GM13977 (cell line): Measurements from ENCODE around the gene MARVELD1.

Experiments
- DNase-seq: peaks from one replicate; pipeline ENCODE4 v3.0.0; 2012; ENCODE audit warnings: low spot score
- in situ Hi-C: fragments of 300-500 bp; cut with MboI; formaldehyde crosslinking; loops from one replicate; pipeline ENCODE4 v1.12.0; 2022; ENCODE audit warnings: low sequenced_read_pairs, low pct_unique_long_range_greater_than_20kb, mixed read lengths, inconsistent platforms; ENCODE audit not compliant: unreplicated experiment
- TF ChIP-seq, protein P1 (sequence below): IDR thresholded peaks from 2 replicates; pipeline ENCODE4 v1.5.1; 2012; ENCODE audit warnings: mild to moderate bottlenecking, control low read depth; ENCODE audit not compliant: insufficient read depth; ENCODE audit errors: extremely low read depth, missing control alignments

Gene MARVELD1

GRCh38 chr10:97721871-97722780 lies 8.6 kb downstream of the MARVELD1 start:
- DNase-seq, result no peak
- in situ Hi-C loops, result loop anchor here (10.0 kb wide), 1 partner anchor 47 kb away; no protein-coding TSS in a partner anchor
- TF ChIP-seq, protein P1, sequence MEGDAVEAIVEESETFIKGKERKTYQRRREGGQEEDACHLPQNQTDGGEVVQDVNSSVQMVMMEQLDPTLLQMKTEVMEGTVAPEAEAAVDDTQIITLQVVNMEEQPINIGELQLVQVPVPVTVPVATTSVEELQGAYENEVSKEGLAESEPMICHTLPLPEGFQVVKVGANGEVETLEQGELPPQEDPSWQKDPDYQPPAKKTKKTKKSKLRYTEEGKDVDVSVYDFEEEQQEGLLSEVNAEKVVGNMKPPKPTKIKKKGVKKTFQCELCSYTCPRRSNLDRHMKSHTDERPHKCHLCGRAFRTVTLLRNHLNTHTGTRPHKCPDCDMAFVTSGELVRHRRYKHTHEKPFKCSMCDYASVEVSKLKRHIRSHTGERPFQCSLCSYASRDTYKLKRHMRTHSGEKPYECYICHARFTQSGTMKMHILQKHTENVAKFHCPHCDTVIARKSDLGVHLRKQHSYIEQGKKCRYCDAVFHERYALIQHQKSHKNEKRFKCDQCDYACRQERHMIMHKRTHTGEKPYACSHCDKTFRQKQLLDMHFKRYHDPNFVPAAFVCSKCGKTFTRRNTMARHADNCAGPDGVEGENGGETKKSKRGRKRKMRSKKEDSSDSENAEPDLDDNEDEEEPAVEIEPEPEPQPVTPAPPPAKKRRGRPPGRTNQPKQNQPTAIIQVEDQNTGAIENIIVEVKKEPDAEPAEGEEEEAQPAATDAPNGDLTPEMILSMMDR, result no peak

GRCh38 chr10:97723001-97723400 lies 9.5 kb downstream of the MARVELD1 start:
- in situ Hi-C loops, result loop anchor here (10.0 kb wide), 1 partner anchor 48 kb away; no protein-coding TSS in a partner anchor
- TF ChIP-seq, protein P1, result no peak
- DNase-seq, result no peak

DNA sequence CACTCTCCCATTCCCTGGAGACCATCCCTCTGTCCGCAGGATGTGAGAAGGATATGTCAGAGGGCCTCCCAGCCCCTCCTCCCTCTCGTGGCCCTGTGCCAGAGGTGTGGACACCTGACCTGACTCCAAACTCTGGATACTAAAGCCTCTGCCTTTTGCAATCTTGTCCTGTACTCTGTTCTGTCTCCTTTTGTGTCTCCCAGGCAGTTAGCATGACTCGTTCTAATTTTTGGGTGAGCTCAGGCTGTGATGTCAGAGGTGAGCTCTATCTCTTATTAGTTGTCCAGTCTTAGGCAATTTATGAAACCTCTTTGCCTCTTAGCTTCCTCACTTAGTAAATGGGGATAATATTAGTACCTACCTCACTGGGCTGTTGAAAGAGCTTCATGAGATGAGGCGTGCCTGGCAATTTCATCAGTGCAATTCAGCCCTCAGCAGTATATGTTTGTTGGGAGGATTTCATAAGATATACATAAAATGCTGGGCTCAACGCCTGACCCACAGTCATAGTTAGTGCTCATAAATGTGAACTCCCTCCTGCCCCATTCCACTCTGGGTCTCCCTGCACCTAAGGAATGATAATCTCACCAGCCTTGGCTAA lies 10.9 kb downstream of the MARVELD1 start:
- TF ChIP-seq, protein P1, result no peak
- DNase-seq, result no peak
- in situ Hi-C loops, result loop anchor here (10.0 kb wide), 1 partner anchor 50 kb away; no protein-coding TSS in a partner anchor

- in situ Hi-C loops, result loop anchor here (10.0 kb wide), 1 partner anchor 52 kb away; no protein-coding TSS in a partner anchor
- DNase-seq, result no peak
These were observed 13.2 kb downstream of the MARVELD1 start for GRCh38 chr10:97726636-97727178.

DNA sequence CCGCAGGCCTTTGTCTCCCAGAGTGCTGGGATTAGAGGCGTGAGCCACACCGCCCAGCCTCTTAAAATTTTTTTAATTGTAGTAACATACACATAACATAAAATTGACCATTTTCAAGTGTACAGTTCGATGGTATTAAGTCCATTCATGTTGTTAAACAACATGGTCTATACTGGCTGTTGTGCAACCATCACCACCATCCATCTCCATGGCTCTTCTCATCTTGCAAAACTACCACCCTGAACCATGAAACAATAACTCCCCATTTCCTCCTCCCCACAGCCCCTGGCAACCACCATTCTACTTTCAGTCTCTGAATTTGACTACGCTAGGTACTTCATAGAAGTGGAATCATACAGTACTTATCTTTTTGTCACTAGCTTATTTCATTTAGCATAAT lies 15.5 kb downstream of the MARVELD1 start:
- in situ Hi-C loops, result loop anchor here (10.0 kb wide), 1 partner anchor 54 kb away; no protein-coding TSS in a partner anchor
- TF ChIP-seq, protein P1, result no peak
- no peak for DNase-seq

More at GRCh38 chr10:97726636-97727178, 13.2 kb downstream of the MARVELD1 start:
- TF ChIP-seq, protein P1, result no peak

GRCh38 chr10:97731346-97732051 lies 18.0 kb downstream of the MARVELD1 start:
- in situ Hi-C loops, result no loop called here
- TF ChIP-seq, protein P1, result peak; percentile 78
- peak; percentile 56 for DNase-seq
